ENCODE results near the gene ZNF644. TPM values are rescaled to one million over a fixed set of nuclear protein-coding genes. Genes with fewer than 3 reads are reported as not detected.

Gene ZNF644
- total RNA-seq, 1 experiment from 2014 or later = 39.6 TPM

GRCh38 chr1:91020486-91020885, 1.3 kb downstream of the ZNF644 start:
- DNase-seq (no peak), ATAC-seq (no peak)
- peaks cover 4% of the 10 kb centered on the region for H3F3A ChIP-seq (ENCODE audit: low read length, unreplicated experiment)
- H3K27ac ChIP-seq (ENCODE audit: low read length) = peak overlapping the region; percentile 98; the same call in 1 of the 2 replicates
- H3K36me3 ChIP-seq (ENCODE audit: low read depth, low read length) = peaks cover 20% of the 10 kb centered on the region
- no peak overlapping the region for H2AFZ ChIP-seq (ENCODE audit: low read length)
- peak overlapping the region; percentile 87 for H3K4me2 ChIP-seq (ENCODE audit: low read length)
- intact Hi-C loops (cut with micrococcal nuclease) = no loop called here
- ChIA-PET POLR2A (ENCODE audit: unreplicated experiment) (no interaction called here), CTCF (no interaction called here)
- no peaks in the 10 kb centered on the region; the same call in 1 of the 2 replicates for H3K9me2 ChIP-seq (replicated peaks; ENCODE audit: low read length)
- H3K9me3 ChIP-seq (ENCODE audit: low read length) = no peaks in the 10 kb centered on the region
- peak overlapping the region; percentile 97 for H3K4me3 ChIP-seq (ENCODE audit: low read length)
- H3K79me2 ChIP-seq (ENCODE audit: low read length) = peaks cover 65% of the 10 kb centered on the region
- BruUV-seq (replicated peaks) = TSS peak; percentile 57
- H3K4me1 ChIP-seq (ENCODE audit: insufficient read depth, low read length) = peaks cover 51% of the 10 kb centered on the region
- no peaks in the 10 kb centered on the region for H3K27me3 ChIP-seq (ENCODE audit: low read length)
- TF ChIP-seq EZH2phosphoT487 (IDR thresholded peaks at IDR 0.05; ENCODE audit: borderline replicate concordance, low read length) (no peak), EZH2 (IDR thresholded peaks at IDR 0.05; ENCODE audit: low read length, unreplicated experiment) (no peak)
- TF ChIP-seq, protein P1, sequence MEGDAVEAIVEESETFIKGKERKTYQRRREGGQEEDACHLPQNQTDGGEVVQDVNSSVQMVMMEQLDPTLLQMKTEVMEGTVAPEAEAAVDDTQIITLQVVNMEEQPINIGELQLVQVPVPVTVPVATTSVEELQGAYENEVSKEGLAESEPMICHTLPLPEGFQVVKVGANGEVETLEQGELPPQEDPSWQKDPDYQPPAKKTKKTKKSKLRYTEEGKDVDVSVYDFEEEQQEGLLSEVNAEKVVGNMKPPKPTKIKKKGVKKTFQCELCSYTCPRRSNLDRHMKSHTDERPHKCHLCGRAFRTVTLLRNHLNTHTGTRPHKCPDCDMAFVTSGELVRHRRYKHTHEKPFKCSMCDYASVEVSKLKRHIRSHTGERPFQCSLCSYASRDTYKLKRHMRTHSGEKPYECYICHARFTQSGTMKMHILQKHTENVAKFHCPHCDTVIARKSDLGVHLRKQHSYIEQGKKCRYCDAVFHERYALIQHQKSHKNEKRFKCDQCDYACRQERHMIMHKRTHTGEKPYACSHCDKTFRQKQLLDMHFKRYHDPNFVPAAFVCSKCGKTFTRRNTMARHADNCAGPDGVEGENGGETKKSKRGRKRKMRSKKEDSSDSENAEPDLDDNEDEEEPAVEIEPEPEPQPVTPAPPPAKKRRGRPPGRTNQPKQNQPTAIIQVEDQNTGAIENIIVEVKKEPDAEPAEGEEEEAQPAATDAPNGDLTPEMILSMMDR (conservative IDR thresholded peaks at IDR 0.05; ENCODE audit: low read depth, low read length) = no peak
- H3K9ac ChIP-seq (ENCODE audit: low read length) = peak overlapping the region; percentile 100
- H4K20me1 ChIP-seq (ENCODE audit: low read length) = peaks cover 38% of the 10 kb centered on the region

DNA sequence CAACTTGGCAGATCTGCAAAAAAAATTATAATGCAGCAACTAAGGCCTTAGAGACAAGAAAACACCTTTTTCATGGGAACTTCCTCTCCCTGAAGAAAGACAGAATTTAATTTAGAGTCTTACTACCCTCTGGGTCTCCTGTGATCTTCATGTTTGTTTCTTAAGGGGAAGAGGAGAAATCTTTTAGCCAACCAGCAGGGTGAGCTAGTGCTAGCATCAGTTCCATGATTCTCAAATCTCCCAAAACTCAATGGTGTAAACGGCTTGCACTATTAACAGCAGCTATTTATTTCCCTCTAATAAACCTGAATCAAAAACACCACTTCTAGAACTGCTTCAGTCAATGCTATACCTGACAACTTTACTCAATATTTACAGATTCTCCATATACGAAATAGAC, 3.8 kb downstream of the ZNF644 start:
- no TSS peak for BruUV-seq (replicated peaks)
- TF ChIP-seq, protein P1 (conservative IDR thresholded peaks at IDR 0.05; ENCODE audit: low read depth, low read length) = peak; percentile 59
- no peak for TF ChIP-seq EZH2 (IDR thresholded peaks at IDR 0.05; ENCODE audit: low read length, unreplicated experiment)
- ATAC-seq (no peak), DNase-seq (peak; percentile 38)
- Histone ChIP-seq H3K79me2 (ENCODE audit: low read length) (peaks cover 89% of the 10 kb centered on the region), H3K27me3 (ENCODE audit: low read length) (no peaks in the 10 kb centered on the region), H3K27ac (ENCODE audit: low read length) (no peak overlapping the region), H3K9me2 (replicated peaks; ENCODE audit: low read length) (no peaks in the 10 kb centered on the region; the same call in 1 of the 2 replicates), H3K4me3 (ENCODE audit: low read length) (no peak overlapping the region), H3K36me3 (ENCODE audit: low read depth, low read length) (peaks cover 24% of the 10 kb centered on the region), H3F3A (ENCODE audit: low read length, unreplicated experiment) (peaks cover 11% of the 10 kb centered on the region), H3K4me2 (ENCODE audit: low read length) (peak overlapping the region; percentile 87; the same call in 1 of the 2 replicates), H3K9me3 (ENCODE audit: low read length) (no peaks in the 10 kb centered on the region), H3K9ac (ENCODE audit: low read length) (no peak overlapping the region), H3K4me1 (ENCODE audit: insufficient read depth, low read length) (peaks cover 66% of the 10 kb centered on the region), H4K20me1 (ENCODE audit: low read length) (peaks cover 47% of the 10 kb centered on the region), H2AFZ (ENCODE audit: low read length) (no peak overlapping the region)
- ChIA-PET CTCF (interaction anchor here (1.1 kb wide), 1 partner anchor 148 kb away, joined by 4 read pairs; no protein-coding TSS in a partner anchor), POLR2A (ENCODE audit: unreplicated experiment) (no interaction called here)
- intact Hi-C loops (cut with micrococcal nuclease) = loop anchor here (5.0 to 10.0 kb wide), 3 partner anchors 53 to 616 kb away; no protein-coding TSS in a partner anchor

DNA sequence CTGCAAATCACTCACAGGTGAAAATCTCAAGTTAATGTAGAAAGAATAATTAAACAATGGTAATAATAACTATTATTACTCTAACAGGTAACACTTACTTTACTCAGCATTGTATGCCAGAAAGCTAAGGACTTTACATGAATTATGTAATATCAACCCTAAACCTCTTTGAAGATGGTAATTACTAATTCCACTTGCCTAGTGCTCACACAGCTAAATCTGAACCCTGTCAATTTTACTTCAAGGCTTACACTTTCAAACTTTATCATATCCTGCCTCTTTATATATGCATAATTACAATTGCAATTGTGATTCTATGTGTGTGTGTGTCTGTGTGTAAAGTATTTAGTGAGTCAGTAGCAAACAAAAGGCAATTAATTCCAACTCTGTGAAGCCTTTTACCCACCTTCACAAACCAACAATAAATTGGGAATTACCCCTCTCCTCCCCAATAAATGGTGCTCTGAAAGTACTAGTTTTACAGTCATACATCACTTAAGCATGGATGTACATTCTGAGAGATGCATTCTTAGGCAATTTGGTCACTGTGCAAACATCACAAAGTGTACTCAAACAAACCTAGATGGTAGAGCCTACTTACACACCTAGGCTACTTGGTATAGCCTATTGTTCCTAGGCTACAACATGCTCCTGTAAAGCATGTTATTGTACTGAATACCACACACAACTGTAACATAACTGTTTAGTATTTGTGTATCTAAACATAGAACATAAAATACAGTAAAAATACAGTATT, 5.9 kb downstream of the ZNF644 start:
- Histone ChIP-seq H3K9ac (ENCODE audit: low read length) (no peak overlapping the region), H3K4me1 (ENCODE audit: insufficient read depth, low read length) (peaks cover 59% of the 10 kb centered on the region), H3K9me3 (ENCODE audit: low read length) (no peaks in the 10 kb centered on the region), H3K79me2 (ENCODE audit: low read length) (peaks cover 93% of the 10 kb centered on the region), H3K9me2 (replicated peaks; ENCODE audit: low read length) (no peaks in the 10 kb centered on the region), H4K20me1 (ENCODE audit: low read length) (peaks cover 58% of the 10 kb centered on the region), H3K4me3 (ENCODE audit: low read length) (0 out of 2 replicates have a peak overlapping the region, but pooled peaks have one; percentile 4), H3K27me3 (ENCODE audit: low read length) (no peaks in the 10 kb centered on the region), H3K36me3 (ENCODE audit: low read depth, low read length) (peaks cover 24% of the 10 kb centered on the region), H2AFZ (ENCODE audit: low read length) (no peak overlapping the region), H3K27ac (ENCODE audit: low read length) (peak overlapping the region; percentile 73), H3F3A (ENCODE audit: low read length, unreplicated experiment) (peaks cover 11% of the 10 kb centered on the region), H3K4me2 (ENCODE audit: low read length) (peak overlapping the region; percentile 56)
- DNase-seq = peak; percentile 97
- POLR2A ChIA-PET (ENCODE audit: unreplicated experiment) = no interaction called here
- intact Hi-C loops (cut with micrococcal nuclease) = loop anchor here (5.0 to 10.0 kb wide), 3 partner anchors 51 to 614 kb away; no protein-coding TSS in a partner anchor
- peak; percentile 91 for ATAC-seq
- no TSS peak for BruUV-seq (replicated peaks)
- CTCF ChIA-PET = no interaction called here
- TF ChIP-seq, protein P1 (conservative IDR thresholded peaks at IDR 0.05; ENCODE audit: low read depth, low read length) = no peak
- TF ChIP-seq EZH2phosphoT487 (IDR thresholded peaks at IDR 0.05; ENCODE audit: borderline replicate concordance, low read length) (no peak), EZH2 (IDR thresholded peaks at IDR 0.05; ENCODE audit: low read length, unreplicated experiment) (no peak)

Data from PC-3 (cell line).